H1 (cell line): ENCODE results near the gene SVOPL. TPM values are rescaled to one million over a fixed set of nuclear protein-coding genes. Genes with fewer than 3 reads are reported as not detected.

Source experiments
- CTCF ChIA-PET: fragments of 300-600 bp; sonication (Branson Sonifier 250); formaldehyde crosslinking; loops from one replicate; lab custom pipeline; 2021; ENCODE audit not compliant: partially characterized antibody; lab: Charles Lee
- POLR2A ChIA-PET: fragments of 300-600 bp; sonication (Branson Sonifier 250); formaldehyde crosslinking; loops from one replicate; lab custom pipeline; 2021; ENCODE audit warnings: inconsistent platforms; ENCODE audit not compliant: partially characterized antibody; lab: Charles Lee
- DNase-seq, 2 experiments: peaks; one replicate each; pipeline versions ENCODE4 v3.0.0 to v3.0.0-alpha.2; 2010 to 2022; ENCODE audit warnings: low spot score in 2 of 2, low read depth in 1 of 2, mixed read lengths in 1 of 2
- FAIRE-seq: peaks from 2 replicates; lab custom pipeline; 2011; peaks lifted over from hg19 to GRCh38; lab: Jason Lieb, UNC
- H2AFZ ChIP-seq: 2 replicates; pipeline ENCODE4 v1.8.1; 2012; ENCODE audit warnings: low read length, inconsistent platforms
- H2AK5ac ChIP-seq: 2 replicates; pipeline ENCODE4 v1.6.1; 2013; ENCODE audit warnings: low read depth, low read length
- H2BK120ac ChIP-seq: replicated peaks from 2 replicates; pipeline ENCODE3; 2013; ENCODE audit warnings: low read depth, low read length, inconsistent platforms
- H2BK12ac ChIP-seq: 2 replicates; pipeline ENCODE4 v1.6.1; 2013; ENCODE audit warnings: low read depth, low read length
- H2BK15ac ChIP-seq: 2 replicates; pipeline ENCODE4 v1.6.1; 2013; ENCODE audit warnings: low read length
- H2BK20ac ChIP-seq: 2 replicates; pipeline ENCODE4 v1.6.1; 2013; ENCODE audit warnings: low read length
- H2BK5ac ChIP-seq: 2 replicates; pipeline ENCODE4 v1.6.1; 2013; ENCODE audit warnings: low read depth, low read length
- H3K14ac ChIP-seq: 2 replicates; pipeline ENCODE4 v1.6.1; 2013; ENCODE audit warnings: inconsistent platforms; ENCODE audit not compliant: insufficient read length
- H3K18ac ChIP-seq: 2 replicates; pipeline ENCODE4 v1.6.1; 2013; ENCODE audit warnings: low read length; ENCODE audit errors: extremely low read depth
- H3K23ac ChIP-seq: 2 replicates; pipeline ENCODE4 v1.6.1; 2013; ENCODE audit warnings: inconsistent platforms; ENCODE audit not compliant: insufficient read length
- H3K23me2 ChIP-seq: 2 replicates; pipeline ENCODE4 v1.6.1; 2013; ENCODE audit warnings: low read depth, low read length
- H3K27ac ChIP-seq: 2 replicates; pipeline ENCODE4 v1.6.1; 2011; ENCODE audit warnings: low read depth, low read length, inconsistent platforms
- H3K27me3 ChIP-seq, 4 experiments: replicated peaks in 1 of 4; 1 replicate in 1 of 4; 2 replicates in 3 of 4; pipeline versions ENCODE4 v1.6.1 to v1.8.1; 2011 to 2013; ENCODE audit warnings: low read length in 3 of 4, mild to moderate bottlenecking in 3 of 4, inconsistent platforms in 2 of 4, mixed read lengths in 2 of 4, moderate library complexity in 1 of 4; ENCODE audit not compliant: control insufficient read depth in 3 of 4, insufficient read depth in 3 of 4; ENCODE audit errors: extremely low read depth in 1 of 4
- H3K36me3 ChIP-seq, 4 experiments: 2 replicates each; pipeline versions ENCODE4 v1.6.1 to v1.8.1; 2011 to 2013; ENCODE audit warnings: mild to moderate bottlenecking in 4 of 4, low read length in 3 of 4, moderate library complexity in 2 of 4, control low read depth in 1 of 4, inconsistent platforms in 1 of 4; ENCODE audit not compliant: insufficient read depth in 4 of 4, control insufficient read depth in 2 of 4
- H3K4ac ChIP-seq: replicated peaks from 2 replicates; pipeline ENCODE3; 2013; ENCODE audit warnings: low read length, low read depth, mixed read lengths, inconsistent platforms; ENCODE audit not compliant: insufficient read length
- H3K4me1 ChIP-seq, 4 experiments: replicated peaks in 1 of 4; 1 replicate in 1 of 4; 2 replicates in 3 of 4; pipeline versions ENCODE4 v1.6.1 to v1.8.1; 2011 to 2013; ENCODE audit warnings: low read length in 3 of 4, inconsistent platforms in 2 of 4, mixed read lengths in 1 of 4; ENCODE audit not compliant: insufficient read depth in 4 of 4, control insufficient read depth in 3 of 4
- H3K4me2 ChIP-seq, 2 experiments: 2 replicates each; pipeline versions ENCODE4 v1.6.1 to v1.8.1; 2011 to 2013; ENCODE audit warnings: low read depth in 2 of 2, low read length in 2 of 2, control low read depth in 1 of 2, inconsistent platforms in 1 of 2, mild to moderate bottlenecking in 1 of 2; ENCODE audit not compliant: insufficient read depth in 1 of 2
- H3K4me3 ChIP-seq, 4 experiments: fragments of 200-600, 300-600 bp in 1 of 4; sonication (generic), shearing (Covaris generic), sonication (Bioruptor Twin) in 1 of 4; 2 replicates each; pipeline versions ENCODE4 v1.5.1 to v1.8.1; 2011 to 2016; ENCODE audit warnings: low read length in 4 of 4, low read depth in 3 of 4, control low read depth in 2 of 4, inconsistent platforms in 2 of 4, mild to moderate bottlenecking in 2 of 4, mixed read lengths in 1 of 4, moderate library complexity in 1 of 4; ENCODE audit not compliant: insufficient read depth in 2 of 4; ENCODE audit errors: extremely low read depth in 1 of 4
- H3K56ac ChIP-seq: replicated peaks from 2 replicates; pipeline ENCODE3; 2013; ENCODE audit warnings: low read depth, mild to moderate bottlenecking, mixed read lengths, low read length, inconsistent platforms; ENCODE audit not compliant: insufficient read length
- H3K79me1 ChIP-seq: 2 replicates; pipeline ENCODE4 v1.6.1; 2013; ENCODE audit warnings: low read depth, low read length, control low read depth
- H3K79me2 ChIP-seq, 2 experiments: 2 replicates each; pipeline versions ENCODE4 v1.6.1 to v1.8.1; 2012 to 2013; ENCODE audit warnings: low read length in 2 of 2, mild to moderate bottlenecking in 2 of 2, inconsistent platforms in 1 of 2; ENCODE audit not compliant: insufficient read depth in 2 of 2, control insufficient read depth in 1 of 2
- H3K9ac ChIP-seq, 4 experiments: replicated peaks in 1 of 4; 1 replicate in 1 of 4; 2 replicates in 3 of 4; pipeline versions ENCODE4 v1.6.1 to v1.8.1; 2011 to 2013; ENCODE audit warnings: low read depth in 3 of 4, low read length in 3 of 4, control low read depth in 2 of 4, mild to moderate bottlenecking in 2 of 4, moderate library complexity in 2 of 4, inconsistent platforms in 1 of 4; ENCODE audit errors: extremely low read depth in 1 of 4
- H3K9me3 ChIP-seq, 2 experiments: 2 replicates each; pipeline versions ENCODE4 v1.6.1 to v1.8.1; 2012 to 2013; ENCODE audit warnings: mild to moderate bottlenecking in 2 of 2, moderate library complexity in 2 of 2, control low read depth in 1 of 2, inconsistent platforms in 1 of 2, low read depth in 1 of 2, low read length in 1 of 2, mixed read lengths in 1 of 2; ENCODE audit not compliant: insufficient read depth in 2 of 2
- H4K20me1 ChIP-seq, 2 experiments: replicated peaks in 1 of 2; 2 replicates each; pipeline versions ENCODE3 to v1.8.1; 2011 to 2013; ENCODE audit warnings: inconsistent platforms in 2 of 2, low read length in 2 of 2, mild to moderate bottlenecking in 1 of 2; ENCODE audit not compliant: insufficient read depth in 2 of 2, control insufficient read depth in 1 of 2
- H4K5ac ChIP-seq: 2 replicates; pipeline ENCODE4 v1.6.1; 2013; ENCODE audit warnings: low read length, low read depth, mixed read lengths, inconsistent platforms; ENCODE audit not compliant: insufficient read length
- H4K8ac ChIP-seq: 2 replicates; pipeline ENCODE4 v1.8.0; 2013; ENCODE audit warnings: mild to moderate bottlenecking, moderate library complexity, low read length, inconsistent platforms; ENCODE audit not compliant: insufficient read depth; ENCODE audit errors: extremely low read depth
- H4K91ac ChIP-seq: replicated peaks from 2 replicates; pipeline ENCODE3; 2013; ENCODE audit warnings: low read length, mixed read lengths, inconsistent platforms; ENCODE audit not compliant: insufficient read length
- CBX5 ChIP-seq: fragments of 300-800, 300-1000 bp; sonication (generic); IDR thresholded peaks from 2 replicates; pipeline ENCODE4 v1.7.1; 2016; ENCODE audit warnings: antibody characterized with exemption, low read length, low read depth
- CEBPB ChIP-seq: IDR thresholded peaks from 2 replicates; pipeline ENCODE4 v1.6.1; 2012; ENCODE audit warnings: low read depth, low read length
- EP300 ChIP-seq, 2 experiments: IDR thresholded peaks; 1 replicate in 1 of 2; 2 replicates in 1 of 2; pipeline ENCODE4 v1.6.1; 2011 to 2012; ENCODE audit warnings: low read depth in 2 of 2, low read length in 2 of 2, mild to moderate bottlenecking in 2 of 2, borderline replicate concordance in 1 of 2, inconsistent platforms in 1 of 2, moderate library complexity in 1 of 2
- GTF2F1 ChIP-seq: IDR thresholded peaks from 2 replicates; pipeline ENCODE4 v1.6.1; 2012; ENCODE audit warnings: low read depth, low read length, improper control_type of control experiment, borderline replicate concordance
- HDAC2 ChIP-seq, 2 experiments: fragments of 300-600 bp in 1 of 2; sonication (generic) in 1 of 2; IDR thresholded peaks; 2 replicates each; pipeline ENCODE4 v1.6.1; 2011 to 2012; ENCODE audit warnings: low read depth in 2 of 2, low read length in 2 of 2, mild to moderate bottlenecking in 2 of 2, moderate library complexity in 2 of 2, borderline replicate concordance in 1 of 2, inconsistent platforms in 1 of 2
- JUND ChIP-seq: IDR thresholded peaks from 2 replicates; pipeline ENCODE4 v1.6.1; 2011; ENCODE audit warnings: mild to moderate bottlenecking, improper control_type of control experiment, low read length
- KDM5A ChIP-seq: fragments of 200-600 bp; IDR thresholded peaks from 2 replicates; pipeline ENCODE4 v1.7.1; 2012; ENCODE audit warnings: mild to moderate bottlenecking, low read length, inconsistent platforms, mixed read lengths
- POLR2A ChIP-seq, 2 experiments: IDR thresholded peaks; 1 replicate in 1 of 2; 2 replicates in 1 of 2; pipeline ENCODE4 v1.6.1; 2011; ENCODE audit warnings: low read depth in 2 of 2, low read length in 2 of 2, mild to moderate bottlenecking in 2 of 2; ENCODE audit errors: control extremely low read depth in 1 of 2
- POLR2AphosphoS5 ChIP-seq: IDR thresholded peaks from 2 replicates; pipeline ENCODE4 v1.6.1; 2011; ENCODE audit warnings: low read depth, low read length
- SRF ChIP-seq: IDR thresholded peaks from 2 replicates; pipeline ENCODE4 v1.6.1; 2011; ENCODE audit warnings: mild to moderate bottlenecking, low read depth, low read length, moderate library complexity
- TBP ChIP-seq: IDR thresholded peaks from 2 replicates; pipeline ENCODE4 v1.6.1; 2011; ENCODE audit warnings: low read depth, low read length, improper control_type of control experiment
- TEAD4 ChIP-seq: IDR thresholded peaks from 2 replicates; pipeline ENCODE4 v1.6.1; 2012; ENCODE audit warnings: low read depth, low read length, inconsistent platforms, mixed read lengths
- ZNF274 ChIP-seq: IDR thresholded peaks from 2 replicates; pipeline ENCODE4 v1.7.0; 2012; ENCODE audit warnings: low read length, borderline replicate concordance; ENCODE audit errors: extremely low read depth
- WGBS, 2 experiments: shearing (Covaris generic) in 1 of 2; methylation state at CpG; one replicate each; pipeline versions ENCODE4 v1.1.6 to v1.1.7; 2013 to 2015; ENCODE audit warnings: low lambda C conversion rate in 2 of 2, mixed read lengths in 2 of 2, inconsistent platforms in 1 of 2, low coverage in 1 of 2, missing lambda C conversion rate in 1 of 2; ENCODE audit not compliant: insufficient replicate concordance in 2 of 2, insufficient coverage in 1 of 2, insufficient read length in 1 of 2; ENCODE audit errors: extremely low coverage in 1 of 2, missing lambda C conversion rate in 1 of 2; 5-methylcytosine and 5-hydroxymethylcytosine counted together
- polyA plus RNA-seq, 7 experiments: library from polyadenylated mRNA; depleted of rRNA in 3 of 7; stranded (reverse) in 5 of 7; unstranded in 2 of 7; fragments of >200 nt in 5 of 7; fragments of 200-250 nt in 2 of 7; gene quantifications; 1 replicate in 5 of 7; 2 replicates in 1 of 7; 4 replicates in 1 of 7; pipeline versions ENCODE4 v1.2.1 to v1.2.3, GENCODE V29; 2011 to 2013; ENCODE audit warnings: missing spikeins in 2 of 7, mixed read lengths in 2 of 7
- total RNA-seq: library from RNA; stranded (reverse); fragmentation: NEBNext Ultra II Directional; extraction: Animal tissue kit (Norgen Biotek cat#: 25700); gene quantifications from 2 replicates; pipeline ENCODE4 v1.2.1, GENCODE V29; 2021
- TF ChIP-seq, protein P1 (sequence below): IDR thresholded peaks from 2 replicates; pipeline ENCODE4 v1.6.1; 2011; ENCODE audit warnings: low read depth, mild to moderate bottlenecking, low read length; ENCODE audit not compliant: insufficient read depth

SVOPL gene
- total and polyA plus RNA-seq, 2 of the 8 experiments (the other 6 are each of a cell fraction or from before 2014, with no cell fraction given), result 1.1 to 1.4 TPM

DNA sequence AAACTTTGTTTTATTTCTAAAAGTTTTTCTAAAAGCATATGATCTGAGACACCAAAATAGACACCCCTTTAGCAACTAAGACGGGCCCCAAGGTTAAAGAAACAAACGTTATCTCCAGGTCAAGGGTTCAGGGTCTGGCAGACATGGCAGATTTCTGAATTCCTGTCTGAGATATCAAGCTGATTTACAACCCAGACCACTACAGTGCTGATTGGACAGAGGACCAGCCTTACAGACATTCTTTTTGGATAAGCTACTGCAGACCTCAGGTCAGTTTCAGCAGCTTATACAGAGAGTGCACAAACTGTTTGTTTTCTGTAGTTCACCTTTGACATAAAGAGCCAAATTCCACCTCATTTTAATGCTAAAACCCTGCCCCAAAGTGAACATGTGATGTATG lies 34.8 kb downstream of the SVOPL start:
- Histone ChIP-seq H3K9ac (no peak overlapping the region), H3K4me3 (no peak overlapping the region), H4K91ac (peak overlapping the region; percentile 17), H3K36me3 (no peaks in the 10 kb centered on the region), H3K23ac (no peak overlapping the region), H4K8ac (no peak overlapping the region), H4K5ac (no peak overlapping the region), H3K56ac (no peak overlapping the region), H4K20me1 (no peaks in the 10 kb centered on the region), H3K14ac (no peak overlapping the region), H3K4me1 (peaks cover 7 to 36% (median 19%) of the 10 kb centered on the region in 4 experiments), H2BK120ac (no peak overlapping the region), H2BK15ac (no peak overlapping the region), H3K27me3 (no peaks in the 10 kb centered on the region; a peak in 2 of 7 replicates), H2BK20ac (0 out of 2 replicates have a peak overlapping the region, but pooled peaks have one; percentile 15), H3K79me2 (no peaks in the 10 kb centered on the region), H3K9me3 (peaks cover 0 to 4% of the 10 kb centered on the region in 2 experiments; a peak in 1 of 4 replicates), H3K4ac (no peak overlapping the region), H2AFZ (peak overlapping the region; percentile 60), H2BK5ac (no peak overlapping the region), H3K27ac (no peak overlapping the region), H2AK5ac (no peak overlapping the region), H3K79me1 (no peaks in the 10 kb centered on the region), H2BK12ac (no peak overlapping the region), H3K4me2 (no peak overlapping the region), H3K18ac (no peak overlapping the region), H3K23me2 (no peaks in the 10 kb centered on the region; the same call in 1 of the 2 replicates)
- whole genome bisulfite sequencing, 2 experiments, result 75% methylated on average over 2 of the region's 2 CpGs; no CpG with 5 or more reads in 1 of the 2 experiments
- FAIRE-seq (no peak), DNase-seq (no peak)
- ChIA-PET POLR2A (interaction anchor here (1.0 kb wide), 1 partner anchor 78 kb away, joined by 3 read pairs; no protein-coding TSS in a partner anchor), CTCF (interaction anchor here (0.6 to 2.1 kb wide), 5 partner anchors 9 to 656 kb away, joined by 3 to 9 read pairs (median 3); no protein-coding TSS in a partner anchor)
- TF ChIP-seq POLR2A (IDR thresholded peaks at IDR 0.05; ENCODE audit: control extremely low read depth in 1 of 2, low read depth in 2 of 2, low read length in 2 of 2), result no peak
- TF ChIP-seq CBX5, result no peak
- TF ChIP-seq HDAC2 (IDR thresholded peaks at IDR 0.05; ENCODE audit: borderline replicate concordance in 1 of 2, low read depth in 2 of 2, low read length in 2 of 2), result no peak
- TF ChIP-seq KDM5A, result no peak
- no peak for TF ChIP-seq JUND
- TF ChIP-seq, protein P1, sequence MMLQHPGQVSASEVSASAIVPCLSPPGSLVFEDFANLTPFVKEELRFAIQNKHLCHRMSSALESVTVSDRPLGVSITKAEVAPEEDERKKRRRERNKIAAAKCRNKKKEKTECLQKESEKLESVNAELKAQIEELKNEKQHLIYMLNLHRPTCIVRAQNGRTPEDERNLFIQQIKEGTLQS, result no peak
- no peak for TF ChIP-seq EP300 (IDR thresholded peaks at IDR 0.05; ENCODE audit: borderline replicate concordance in 1 of 2, low read depth in 2 of 2, low read length in 2 of 2)
- no peak for TF ChIP-seq TEAD4
- no peak for TF ChIP-seq POLR2AphosphoS5
- TF ChIP-seq CEBPB, result no peak
- TF ChIP-seq ZNF274, result no peak
- TF ChIP-seq GTF2F1, result no peak
- TF ChIP-seq TBP, result no peak
- TF ChIP-seq SRF, result no peak
